Loucy (cell line): ENCODE results near the gene PTPRN2.

Experiments used
- EZH2phosphoT487 ChIP-seq: fragments of 200-600 bp; IDR thresholded peaks from 2 replicates; pipeline ENCODE4 v1.6.1; 2018; ENCODE audit warnings: antibody characterized with exemption, mild to moderate bottlenecking, moderate library complexity, borderline replicate concordance
- TF ChIP-seq, protein P1 (sequence below): fragments of 200-600 bp; sonication (generic); conservative IDR thresholded peaks from 2 replicates; pipeline ENCODE4 v1.5.1; 2014; ENCODE audit warnings: mild to moderate bottlenecking, antibody characterized with exemption, low read length

DNA sequence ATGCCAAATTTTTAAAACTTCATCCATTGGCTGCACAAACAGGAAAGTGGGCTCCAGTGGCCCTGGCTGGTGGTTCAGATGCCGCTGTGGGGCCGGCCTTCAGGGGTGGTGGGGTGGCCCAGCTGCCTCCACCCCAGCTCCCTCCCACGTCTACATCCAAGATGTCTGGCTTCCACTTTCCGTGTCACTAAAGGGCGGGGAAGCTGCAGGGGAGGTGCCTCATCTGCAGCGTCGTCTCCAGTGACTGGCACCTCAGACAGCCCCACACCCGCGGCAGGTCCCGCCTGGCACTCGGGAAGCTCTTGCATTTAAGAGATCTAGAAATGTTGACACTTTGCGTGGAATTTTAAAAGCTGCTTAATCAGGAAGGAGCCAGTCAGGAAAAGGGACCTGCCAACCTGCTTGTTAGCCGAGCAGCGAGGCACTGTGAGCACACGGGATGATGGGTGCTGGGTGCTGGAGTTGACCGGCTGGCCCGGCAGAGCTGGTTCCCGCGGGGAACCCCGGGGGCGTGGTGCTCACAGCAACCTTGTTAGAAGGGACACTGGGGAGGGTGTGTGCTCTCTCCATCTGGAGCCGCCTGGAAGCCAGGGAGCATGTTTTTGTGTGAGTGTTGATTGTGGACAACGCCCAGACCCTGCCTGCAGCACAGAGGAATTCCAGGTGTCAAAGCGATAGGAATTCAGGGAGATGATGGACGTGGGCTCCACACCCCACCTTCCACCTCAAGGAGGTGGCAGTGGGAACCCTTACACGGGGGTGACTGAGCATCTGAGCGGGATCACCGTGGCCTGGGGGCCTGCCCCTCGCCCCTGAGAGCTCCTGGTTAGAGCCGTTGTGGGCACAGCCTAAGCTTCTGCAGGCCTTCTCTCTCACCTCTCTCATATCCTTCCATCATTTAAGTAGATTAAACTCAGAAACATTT is 320.5 kb downstream of the PTPRN2 start:
- TF ChIP-seq, protein P1, sequence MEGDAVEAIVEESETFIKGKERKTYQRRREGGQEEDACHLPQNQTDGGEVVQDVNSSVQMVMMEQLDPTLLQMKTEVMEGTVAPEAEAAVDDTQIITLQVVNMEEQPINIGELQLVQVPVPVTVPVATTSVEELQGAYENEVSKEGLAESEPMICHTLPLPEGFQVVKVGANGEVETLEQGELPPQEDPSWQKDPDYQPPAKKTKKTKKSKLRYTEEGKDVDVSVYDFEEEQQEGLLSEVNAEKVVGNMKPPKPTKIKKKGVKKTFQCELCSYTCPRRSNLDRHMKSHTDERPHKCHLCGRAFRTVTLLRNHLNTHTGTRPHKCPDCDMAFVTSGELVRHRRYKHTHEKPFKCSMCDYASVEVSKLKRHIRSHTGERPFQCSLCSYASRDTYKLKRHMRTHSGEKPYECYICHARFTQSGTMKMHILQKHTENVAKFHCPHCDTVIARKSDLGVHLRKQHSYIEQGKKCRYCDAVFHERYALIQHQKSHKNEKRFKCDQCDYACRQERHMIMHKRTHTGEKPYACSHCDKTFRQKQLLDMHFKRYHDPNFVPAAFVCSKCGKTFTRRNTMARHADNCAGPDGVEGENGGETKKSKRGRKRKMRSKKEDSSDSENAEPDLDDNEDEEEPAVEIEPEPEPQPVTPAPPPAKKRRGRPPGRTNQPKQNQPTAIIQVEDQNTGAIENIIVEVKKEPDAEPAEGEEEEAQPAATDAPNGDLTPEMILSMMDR, result no peak
- TF ChIP-seq EZH2phosphoT487, result no peak
